Measurements from ENCODE around the gene SACS.
"Not testable (repeated sequence)": the region's sequence is repeated elsewhere in the genome, so short reads cannot be mapped to it uniquely, and the experiment has no call there.

The SACS gene

DNA sequence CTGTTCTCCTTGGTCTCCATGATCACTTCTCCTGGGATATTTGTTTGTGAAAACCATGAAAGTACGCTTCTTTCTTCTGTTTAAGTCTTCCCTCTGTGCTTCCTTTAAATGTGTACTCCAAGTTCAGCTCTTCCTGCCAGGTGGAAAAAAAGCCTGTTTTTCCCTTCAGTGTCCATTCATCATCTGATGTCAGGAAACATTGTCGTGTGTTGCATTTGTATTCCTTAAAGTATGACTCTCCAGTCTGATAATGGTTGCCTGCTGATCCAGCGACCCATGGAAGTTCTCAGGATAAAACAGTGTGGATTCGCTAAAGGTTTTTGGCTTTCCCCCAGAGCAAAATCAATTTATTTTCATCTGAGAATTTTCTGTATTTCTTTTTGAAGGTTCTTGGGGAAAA is 22.3 kb downstream of the SACS start:
- DNase-seq: no peak

DNA sequence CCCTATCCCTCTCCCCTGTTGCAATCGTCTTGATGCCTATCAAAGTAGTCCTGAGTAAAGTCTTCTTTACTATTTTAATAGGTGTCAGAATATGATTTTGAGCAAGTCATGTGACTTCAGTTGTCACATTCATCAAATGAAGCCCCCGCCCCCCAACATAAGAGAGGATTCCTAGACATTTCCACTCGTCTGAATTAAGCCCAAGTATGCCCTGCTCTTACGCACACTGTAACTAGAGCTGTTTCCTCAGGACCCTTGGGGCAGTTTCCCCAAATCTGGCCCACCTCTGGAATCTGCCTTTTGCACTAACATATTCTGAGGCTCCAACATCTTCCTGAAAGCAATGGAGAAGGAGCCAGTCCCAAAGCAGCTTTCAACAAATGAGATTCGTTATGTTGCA is 25.5 kb downstream of the SACS start:
- no peak for DNase-seq

DNA sequence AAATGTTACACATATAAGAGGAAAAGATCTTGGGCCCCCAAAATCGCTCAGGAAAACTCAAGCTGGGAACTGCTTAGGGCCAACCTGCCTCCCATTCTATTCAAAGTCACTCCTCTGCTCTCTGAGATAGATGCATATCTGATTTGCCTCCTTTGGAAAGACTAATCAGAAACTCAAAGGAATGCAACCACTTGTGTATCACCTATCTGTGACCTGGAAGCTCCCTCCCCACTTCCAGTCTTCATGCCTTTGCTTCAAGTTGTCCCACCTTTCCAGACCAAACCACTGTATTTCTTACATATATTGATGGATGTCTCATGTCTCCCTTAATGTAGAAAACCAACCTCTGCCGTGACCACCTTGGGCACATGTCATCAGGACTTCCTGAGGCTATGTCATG is 32.3 kb downstream of the SACS start:
- not testable (repeated sequence) for DNase-seq

DNA sequence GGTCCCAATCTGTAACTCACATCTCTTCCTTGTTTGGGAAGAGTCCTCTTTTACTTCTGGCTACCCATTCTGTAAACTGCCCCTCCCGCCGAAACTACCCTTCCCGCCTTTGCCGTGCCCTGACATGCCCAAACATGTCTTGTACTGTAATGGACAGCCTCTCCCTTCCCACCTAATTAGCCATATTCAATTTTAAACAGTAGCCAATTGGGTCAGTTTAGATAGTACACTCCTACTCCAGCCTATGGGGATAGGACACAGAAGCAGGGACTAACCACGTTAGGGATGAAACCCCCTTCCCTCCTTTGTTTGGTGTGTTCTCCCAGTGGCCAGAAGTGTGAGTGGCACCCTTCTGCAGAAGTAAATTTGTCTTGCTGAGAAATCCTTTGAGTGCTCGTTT is 34.2 kb downstream of the SACS start:
- DNase-seq: no peak

DNA sequence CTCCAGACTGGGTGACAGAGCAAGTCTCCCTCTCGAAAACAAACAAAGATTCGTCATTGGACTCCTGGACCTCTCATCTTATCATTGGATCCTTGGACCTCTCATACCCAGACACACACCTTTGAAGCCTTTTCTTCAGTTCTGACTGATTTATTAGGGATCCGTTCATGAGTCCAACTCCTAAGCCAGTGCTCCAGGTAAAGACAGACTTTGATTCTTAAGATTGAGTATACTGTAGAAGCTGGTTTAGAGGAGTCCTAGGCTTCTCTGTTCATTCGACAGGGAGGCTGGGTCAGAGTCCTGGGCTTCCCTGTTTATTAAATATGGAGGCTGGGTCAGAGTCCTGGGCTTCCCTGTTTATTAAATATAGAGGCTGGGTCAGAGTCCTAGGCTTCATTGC is 38.7 kb downstream of the SACS start:
- DNase-seq: no peak

DNA sequence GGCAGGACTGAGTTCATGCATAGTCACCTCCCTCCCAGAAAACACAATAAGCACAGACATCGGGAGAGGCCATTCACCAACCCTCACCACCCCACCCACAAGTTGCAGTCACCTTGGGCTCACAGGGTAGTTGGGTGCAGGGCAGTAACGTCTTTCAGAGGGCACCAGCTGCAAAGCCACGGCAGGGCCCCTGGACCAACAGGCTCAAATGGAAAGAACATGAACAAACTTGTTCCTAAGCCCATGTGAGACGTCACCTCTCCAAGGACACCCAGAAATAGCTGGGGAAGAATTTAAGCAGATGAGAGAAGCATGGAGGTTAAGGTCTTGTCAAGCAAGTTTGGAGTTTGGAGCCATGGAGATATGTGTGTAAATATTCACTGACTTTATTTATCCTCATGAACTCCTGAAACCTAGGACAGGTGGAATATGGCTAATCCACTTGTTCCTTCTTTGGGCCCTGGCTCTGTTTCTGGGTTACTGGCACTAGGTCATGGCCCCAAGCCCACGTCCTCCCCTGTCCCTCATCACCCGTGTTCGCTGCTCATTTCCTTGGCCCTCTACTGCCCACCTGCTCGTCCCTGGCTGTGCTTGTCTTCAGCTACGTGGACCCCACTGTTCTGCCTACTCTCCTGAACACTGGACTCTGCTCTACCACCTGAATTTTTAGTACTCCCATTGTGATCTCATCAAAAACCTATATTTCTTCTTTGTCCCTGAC is 40.4 kb downstream of the SACS start:
- DNase-seq: no peak

DNA sequence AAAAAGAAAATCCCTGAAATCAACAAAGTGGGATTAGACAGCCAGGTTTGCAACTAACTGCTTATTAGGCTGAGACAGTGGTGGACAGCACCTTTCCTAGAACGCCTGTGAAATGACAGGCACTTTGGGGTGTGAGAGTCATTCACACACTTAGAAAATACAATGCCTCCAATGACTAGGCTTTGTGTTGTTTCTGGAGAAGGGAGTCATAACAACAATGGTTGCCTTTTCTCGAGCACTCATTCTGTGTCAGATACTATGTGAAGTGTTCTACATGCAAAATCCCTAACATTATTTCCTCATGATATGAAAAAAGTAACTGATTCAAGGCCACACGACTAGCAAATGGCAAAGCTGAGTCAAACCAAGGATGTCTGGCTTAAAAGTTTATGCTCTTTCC is 41.2 kb downstream of the SACS start:
- no peak for DNase-seq

DNA sequence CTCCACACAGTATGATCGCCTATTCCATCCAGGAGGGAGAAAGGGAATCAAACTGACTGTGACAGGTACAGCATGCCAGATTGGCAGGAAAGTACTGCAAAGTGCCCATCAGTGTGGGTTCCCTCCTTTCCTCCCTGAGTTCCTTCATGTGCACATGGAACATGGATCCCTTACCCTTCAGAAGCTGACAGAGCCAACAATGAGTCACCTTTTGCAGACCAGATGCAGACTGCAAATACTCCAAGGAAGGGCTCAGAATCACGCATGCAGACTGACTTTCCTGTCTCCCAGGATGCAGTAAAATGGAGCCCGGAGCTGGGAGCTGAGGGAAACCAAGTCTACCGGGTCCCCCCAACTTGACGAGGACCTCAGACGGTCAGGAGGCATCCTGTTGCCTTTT is 41.8 kb downstream of the SACS start:
- DNase-seq: no peak

DNA sequence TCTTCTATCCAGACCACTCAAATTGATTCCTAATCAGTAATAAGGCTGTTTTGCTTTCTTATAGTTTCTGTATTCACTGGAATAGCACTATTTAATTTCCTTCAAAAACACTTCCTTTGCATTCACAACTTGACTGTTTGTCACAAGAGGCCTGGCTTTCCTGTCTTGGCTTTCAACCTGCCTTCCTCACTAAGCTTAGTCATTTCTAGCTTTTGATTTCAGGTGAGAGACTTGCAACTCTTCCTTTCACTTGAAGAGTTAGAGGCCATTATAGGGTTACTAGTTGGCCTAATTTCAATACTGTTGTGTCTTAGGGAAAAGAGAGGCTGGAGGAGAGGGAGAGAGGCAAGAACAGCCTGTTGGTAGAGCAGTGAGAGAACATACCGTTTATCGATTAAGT is 47.0 kb downstream of the SACS start:
- peak; percentile 81 for DNase-seq

DNA sequence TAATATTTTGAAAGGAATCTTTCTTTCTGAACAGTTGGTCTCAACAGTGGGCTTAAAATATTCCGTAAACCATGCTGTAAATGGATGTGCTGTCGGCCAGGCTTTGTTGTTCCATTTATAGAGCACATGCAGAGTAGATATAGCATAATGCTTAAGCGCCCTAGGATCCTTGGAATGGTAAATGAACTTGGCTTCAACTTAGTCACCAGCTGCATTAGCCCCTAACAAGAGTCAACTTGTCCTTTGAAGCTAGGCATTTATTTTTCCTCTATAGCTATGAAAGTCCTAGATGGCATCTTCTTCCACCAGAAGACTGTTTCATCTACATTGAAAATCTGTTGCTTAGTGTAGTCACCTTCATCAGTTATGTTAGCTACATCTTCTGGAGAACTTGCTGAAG is 47.6 kb downstream of the SACS start:
- no peak for DNase-seq

DNA sequence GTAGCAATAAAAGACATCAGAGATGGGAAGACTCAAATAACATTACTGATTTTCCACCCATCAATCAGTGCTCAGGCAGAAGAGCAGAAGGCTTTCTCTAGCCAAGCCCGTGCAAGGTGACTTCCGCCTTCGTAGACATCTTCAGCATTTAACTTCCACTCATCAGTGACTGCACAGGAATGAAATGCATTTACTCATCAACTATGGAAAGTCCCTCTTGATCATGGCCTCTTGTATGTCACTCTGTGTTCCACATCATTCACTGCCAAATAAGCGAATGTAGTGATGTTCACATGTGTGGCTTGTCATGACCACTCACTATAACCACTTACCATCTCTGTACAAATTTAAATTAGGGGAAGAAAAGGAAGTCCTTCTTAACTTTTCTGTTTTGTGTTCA is 49.4 kb downstream of the SACS start:
- DNase-seq: peak; percentile 38

DNA sequence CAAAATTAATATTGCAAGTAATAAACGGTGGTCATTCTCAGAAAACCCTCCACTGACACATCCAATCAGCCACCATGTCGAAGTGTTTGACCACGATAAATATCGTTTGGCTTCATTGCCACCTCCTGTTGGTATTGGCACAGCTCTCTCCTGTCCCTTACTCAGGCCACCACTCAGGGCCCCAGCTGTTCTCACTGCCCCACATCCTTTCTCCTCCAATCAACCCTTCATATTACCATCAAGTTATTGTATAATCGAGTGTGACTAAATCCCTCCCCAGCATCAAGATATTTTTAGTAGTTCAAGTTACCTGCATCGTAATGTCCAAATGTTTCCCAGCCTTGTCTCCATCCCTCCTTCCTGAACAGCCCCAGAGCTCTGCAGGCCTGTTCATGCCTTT is 50.4 kb downstream of the SACS start:
- no peak for DNase-seq

DNA sequence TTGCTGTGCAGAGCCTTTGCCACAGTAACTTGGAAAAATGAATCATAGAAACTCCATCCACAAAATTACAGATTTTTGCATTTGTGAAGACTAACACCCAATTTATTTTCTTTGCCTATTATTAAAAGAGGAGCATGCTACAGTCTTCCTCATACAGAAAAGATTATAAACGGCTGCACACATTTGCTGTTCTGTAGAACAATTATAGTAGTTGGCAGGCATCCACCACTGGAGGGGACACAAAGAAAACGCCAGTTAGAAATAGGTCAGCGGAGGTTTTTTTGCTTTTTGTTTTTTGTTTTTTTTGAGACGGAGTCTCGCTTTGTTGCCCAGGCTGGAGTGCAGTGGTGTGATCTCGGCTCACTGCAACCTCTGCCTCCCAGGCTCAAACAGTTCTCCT is 51.6 kb downstream of the SACS start:
- no peak for DNase-seq

DNA sequence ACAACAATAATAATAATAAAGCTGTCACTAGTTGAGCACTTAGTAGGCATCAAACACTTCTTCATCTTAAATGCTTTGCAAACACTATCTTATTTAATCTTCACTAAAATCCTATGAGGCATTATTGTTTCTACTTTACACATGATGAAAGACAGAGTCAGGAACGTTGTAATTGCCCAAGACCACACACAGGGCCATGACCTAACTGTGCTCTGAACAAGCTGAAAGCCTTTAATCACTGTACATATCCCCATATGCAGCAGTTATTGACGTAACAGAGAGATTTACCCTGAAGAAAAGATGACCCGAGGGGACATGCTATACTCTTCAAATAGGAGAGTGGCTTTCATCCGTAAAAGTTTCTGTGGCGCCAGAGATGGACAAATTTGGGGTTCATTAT is 53.0 kb downstream of the SACS start:
- no peak for DNase-seq

DNA sequence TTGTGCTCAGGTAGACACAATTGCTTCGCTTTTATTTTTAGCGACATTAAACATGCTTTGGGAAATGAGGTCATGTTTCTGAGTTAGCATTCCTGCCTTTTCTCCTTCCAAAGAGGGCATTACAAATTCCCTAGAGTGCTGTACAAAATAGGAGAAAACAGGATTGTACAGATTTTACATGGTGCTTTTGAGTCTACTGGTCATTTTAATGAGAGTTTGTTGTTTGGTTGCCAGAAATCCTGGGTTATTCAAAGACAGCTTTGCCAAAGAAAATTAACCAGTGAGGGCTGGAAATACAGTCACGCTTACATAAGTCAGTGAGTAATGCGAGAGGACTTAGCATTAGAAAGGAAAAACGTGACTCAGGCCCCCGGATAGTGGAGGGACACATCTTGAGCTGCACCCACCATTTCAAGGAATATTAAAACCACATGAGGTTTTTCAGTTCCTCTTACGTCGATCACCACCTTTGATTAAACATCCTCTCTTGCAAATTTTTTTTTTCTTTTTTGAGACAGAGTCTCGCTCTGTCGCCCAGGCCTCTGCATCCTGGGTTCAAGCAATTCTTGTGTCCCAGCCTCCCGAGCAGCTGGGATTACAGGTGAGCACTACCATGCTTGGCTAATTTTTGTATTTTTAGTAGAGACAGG is 55.4 kb downstream of the SACS start:
- DNase-seq: peak; percentile 77

DNA sequence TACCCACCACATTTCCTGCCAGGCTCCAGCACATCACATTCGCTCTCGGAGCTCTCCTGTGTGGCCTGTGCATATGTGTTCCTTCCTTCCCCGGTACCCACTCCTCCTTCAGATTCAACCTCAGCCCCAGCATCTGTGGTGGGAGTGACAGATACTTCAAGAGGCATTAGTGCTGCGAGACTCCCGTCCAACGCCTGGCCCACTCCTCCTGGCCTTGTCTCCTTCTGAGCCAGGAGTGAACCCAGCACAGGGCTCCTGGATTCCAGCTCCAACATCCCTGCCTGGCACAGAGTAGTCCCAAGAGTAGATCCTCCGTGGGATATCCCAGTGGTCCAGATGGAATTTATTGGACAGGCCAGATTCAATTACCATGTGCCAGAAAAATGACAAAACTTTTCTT is 55.9 kb downstream of the SACS start:
- DNase-seq: no peak

DNA sequence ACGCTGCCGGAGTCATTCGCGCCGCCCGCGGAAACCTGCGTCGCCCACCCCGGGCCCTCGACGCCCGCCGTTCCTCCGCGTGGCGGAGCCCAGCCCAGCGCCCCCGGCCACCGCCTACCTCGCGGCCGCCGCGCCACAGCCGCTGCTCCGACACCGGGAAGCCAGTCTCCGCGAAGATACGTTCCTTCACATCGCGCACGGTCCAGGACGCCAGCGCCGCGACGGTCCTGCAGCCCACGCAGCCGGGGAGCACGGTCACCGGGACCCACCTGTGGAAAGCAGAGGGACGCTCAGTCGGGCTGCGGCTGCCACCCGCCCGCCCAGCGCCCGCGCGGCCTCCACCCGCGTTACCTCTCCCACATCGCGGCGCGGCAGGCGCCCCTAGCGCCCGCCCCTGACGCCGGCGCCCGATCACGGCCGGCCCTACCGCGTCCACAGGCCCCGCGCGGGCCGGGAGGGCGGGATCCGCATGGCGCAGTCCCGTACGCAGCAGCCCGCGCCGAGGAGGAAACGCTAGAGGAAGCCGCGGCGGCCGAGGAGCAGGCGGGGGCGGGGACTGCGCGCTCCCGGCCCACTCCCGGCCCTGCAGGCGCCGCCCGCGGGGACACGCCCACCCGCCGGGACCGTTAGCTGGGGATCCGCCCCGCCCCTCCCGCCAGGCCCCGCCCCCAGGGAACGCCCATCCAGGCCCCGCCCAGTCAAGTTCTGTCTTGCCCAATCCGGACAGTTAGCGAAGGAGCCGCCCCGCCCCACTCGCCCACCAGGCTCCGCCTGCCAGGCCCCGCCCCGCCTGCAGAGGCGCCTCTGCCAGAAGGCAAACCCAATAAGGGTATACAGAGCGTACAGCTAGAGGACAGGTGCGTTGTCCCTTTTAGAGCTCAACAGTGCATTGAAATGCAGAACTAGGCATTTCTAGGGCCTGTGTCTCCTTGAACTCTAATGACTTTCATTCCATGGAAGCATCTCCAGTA is 58.2 kb downstream of the SACS start:
- DNase-seq: peak; percentile 97

DNA sequence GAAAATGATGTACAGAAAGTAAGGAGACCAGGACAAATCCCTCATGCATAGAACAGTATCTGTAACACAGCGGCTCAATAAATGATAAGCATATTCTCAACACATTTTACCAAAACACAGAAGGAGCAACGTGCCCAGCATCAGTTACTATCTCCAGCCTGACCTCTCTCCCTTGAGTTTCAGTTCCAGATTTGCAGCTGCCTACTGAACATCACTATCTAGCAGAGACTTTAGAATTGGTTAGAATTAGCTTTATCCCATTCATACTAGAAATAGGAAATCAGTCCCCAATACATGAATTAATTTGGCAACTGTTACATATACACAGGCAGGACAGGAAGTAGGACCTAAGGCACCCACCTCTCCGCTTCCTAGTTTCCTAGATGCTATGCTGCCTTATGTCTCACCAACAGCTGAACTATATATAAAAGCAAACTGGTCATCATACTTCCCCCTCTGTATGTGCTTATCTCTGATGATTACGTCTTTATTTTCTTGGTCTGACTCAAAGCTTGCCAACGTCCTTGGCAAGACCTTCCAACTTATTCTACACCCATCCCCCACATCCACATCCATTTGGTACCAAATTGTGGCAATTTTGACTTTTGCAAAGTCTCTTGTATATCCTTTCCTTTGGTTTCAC is 61.1 kb downstream of the SACS start:
- peak; percentile 34 for DNase-seq

DNA sequence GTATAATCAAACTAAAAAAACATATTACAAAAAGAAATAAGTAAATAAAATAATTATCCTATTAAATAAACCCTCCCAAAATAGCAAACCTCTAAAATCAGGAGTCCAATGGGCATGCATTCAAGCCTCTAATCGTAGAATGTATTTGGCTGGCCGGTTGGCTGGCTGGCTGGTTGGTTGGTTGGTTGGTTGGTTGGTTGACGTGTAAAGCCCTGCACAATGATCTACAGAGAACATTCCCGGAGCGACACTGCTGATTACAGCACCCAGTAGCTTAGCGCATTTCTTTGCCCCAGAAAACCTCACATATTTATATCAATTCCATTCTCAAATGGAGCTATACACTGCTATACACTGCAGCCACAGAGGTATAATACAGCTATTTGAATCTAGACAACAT is 65.6 kb downstream of the SACS start:
- DNase-seq: no peak

DNA sequence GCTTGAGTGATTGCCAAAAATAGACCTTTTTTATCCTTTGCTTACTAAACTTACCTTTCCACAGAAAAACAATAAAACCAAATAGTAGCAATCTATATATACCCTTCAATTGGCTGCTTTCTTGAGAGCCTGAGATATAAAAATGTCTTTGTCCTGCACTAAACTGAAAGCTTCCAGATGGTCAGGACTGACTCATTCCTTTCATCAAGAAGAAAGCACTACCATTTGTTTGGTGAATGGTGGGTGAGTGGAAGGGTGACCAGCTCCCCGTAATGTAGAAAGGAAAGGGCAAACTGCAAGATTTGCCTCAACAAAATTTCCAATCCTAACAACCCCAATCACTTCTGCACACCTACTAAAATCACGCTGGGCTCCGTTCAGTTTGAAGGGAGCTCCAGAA is 67.8 kb downstream of the SACS start:
- DNase-seq: no peak

DNA sequence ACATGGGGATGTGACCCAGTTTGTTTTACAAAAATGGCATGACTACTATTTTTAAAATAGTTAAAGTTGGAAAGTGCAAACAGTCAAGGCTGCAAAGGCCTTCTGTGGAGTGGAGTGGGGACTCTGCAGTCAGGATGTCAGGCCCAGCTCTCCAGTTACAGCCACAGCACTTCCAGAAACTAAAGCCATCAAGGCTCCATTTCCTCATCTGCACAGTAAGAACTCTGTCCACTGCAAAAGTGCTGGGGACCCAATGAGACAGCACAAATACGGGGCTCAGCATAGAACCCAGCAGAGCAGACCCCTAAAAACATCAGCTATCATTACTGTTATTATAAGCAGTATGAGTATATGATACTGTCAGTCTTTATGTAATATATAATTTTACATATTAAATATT is 73.6 kb downstream of the SACS start:
- DNase-seq: no peak

DNA sequence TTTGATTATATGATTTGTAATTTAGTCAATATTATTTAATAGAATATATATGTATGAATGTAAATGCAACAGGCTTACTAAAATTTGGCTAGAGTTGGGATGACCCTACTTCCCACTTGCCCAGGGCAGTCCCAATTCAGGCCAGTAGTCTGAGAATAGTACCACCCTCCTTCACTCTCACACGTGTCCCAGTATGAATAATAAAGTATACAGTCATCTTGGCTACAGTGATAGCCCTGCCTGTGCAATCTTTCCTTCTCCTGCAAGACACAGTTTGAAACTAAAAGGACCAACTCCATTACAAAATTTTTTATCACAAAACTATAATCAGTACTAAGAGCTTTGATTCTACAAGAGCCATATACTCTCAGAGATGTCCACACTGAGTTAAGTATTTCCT is 76.2 kb downstream of the SACS start:
- no peak for DNase-seq

DNA sequence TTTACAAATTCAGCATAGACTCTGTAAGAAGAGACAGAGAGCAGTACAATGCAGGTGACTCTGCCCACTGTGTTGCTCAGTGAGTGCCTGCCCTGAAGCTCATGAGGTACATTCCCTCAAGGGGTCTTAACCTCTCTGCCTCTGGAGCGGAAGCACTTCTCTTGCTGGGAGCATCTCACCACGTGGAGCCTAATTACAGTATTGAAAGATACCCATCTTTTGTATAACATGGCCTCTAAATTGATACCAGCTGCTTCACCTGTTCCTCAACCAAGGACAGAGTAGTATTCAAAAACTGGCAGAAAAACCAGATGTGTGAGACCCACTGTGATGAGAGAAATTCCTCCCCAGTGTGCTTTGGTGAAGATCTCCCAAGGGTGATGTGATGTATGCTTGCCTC is 77.1 kb downstream of the SACS start:
- no peak for DNase-seq
